ENCODE data around the gene ARMC12. TPM values are rescaled to one million over a fixed set of nuclear protein-coding genes. Genes with fewer than 3 reads are reported as not detected.
"Not testable (repeated sequence)": the region's sequence is repeated elsewhere in the genome, so short reads cannot be mapped to it uniquely, and the experiment has no call there.

Gene ARMC12, protein sequence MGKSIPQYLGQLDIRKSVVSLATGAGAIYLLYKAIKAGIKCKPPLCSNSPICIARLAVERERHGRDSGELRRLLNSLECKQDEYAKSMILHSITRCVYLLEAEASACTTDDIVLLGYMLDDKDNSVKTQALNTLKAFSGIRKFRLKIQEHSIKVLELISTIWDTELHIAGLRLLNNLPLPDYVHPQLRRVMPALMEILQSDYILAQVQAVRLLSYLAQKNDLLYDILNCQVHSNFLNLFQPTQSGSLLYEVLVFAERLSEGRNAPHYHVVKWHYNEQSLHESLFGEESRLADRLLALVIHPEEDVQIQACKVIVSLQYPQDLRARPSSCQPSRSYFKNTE
- 0.60 and 1.6 TPM in 2 replicates for total RNA-seq (2014; rRNA removed; shearing (Covaris generic); ENCODE audit: low replicate concordance)

- Histone ChIP-seq H3K4me2 (ENCODE audit: low read depth, low read length, poor library complexity, severe bottlenecking) (peak within 1 kb of the TSS; percentile 58), H3K4me3 (ENCODE audit: low read length) (peak within 1 kb of the TSS; percentile 42; the same call in 1 of the 2 replicates), H3K9me3 (ENCODE audit: low read length) (no peaks in the 10 kb centered on the region), H3K27ac (ENCODE audit: low read length) (no peak within 1 kb of the TSS), H3K4me1 (ENCODE audit: low read length) (peaks cover 27% of the 10 kb centered on the region), H3K79me2 (ENCODE audit: low read length) (no peaks in the 10 kb centered on the region), H3K9me2 (replicated peaks; ENCODE audit: insufficient read depth, low read length) (no peaks in the 10 kb centered on the region), H3K27me3 (ENCODE audit: low read length) (no peaks in the 10 kb centered on the region), H3K9ac (ENCODE audit: low read length) (peak within 1 kb of the TSS; percentile 43), H4K20me1 (ENCODE audit: insufficient read depth, low read depth, low read length) (no peaks in the 10 kb centered on the region), H3K36me3 (ENCODE audit: insufficient read depth, low read length) (no peaks in the 10 kb centered on the region), H2AFZ (ENCODE audit: low read length) (peak within 1 kb of the TSS; percentile 73; the same call in 1 of the 2 replicates)
- DNase-seq, result peak; percentile 46
Measured at GRCh38 chr6:35736982-35737412, at the start of gene ARMC12. Gene ARMC12 (plus strand): TSS chr6:35737032. CDS start chr6:35737109, 77 bp downstream.

- no peak overlapping the region; the same call in 1 of the 2 replicates for H2AFZ ChIP-seq (ENCODE audit: low read length)
- peak; percentile 88 for DNase-seq
- peak overlapping the region; percentile 93 for H3K4me2 ChIP-seq (ENCODE audit: low read depth, low read length, poor library complexity, severe bottlenecking)
- peak overlapping the region; percentile 76 for H3K4me3 ChIP-seq (ENCODE audit: low read length)
- peaks cover 11% of the 10 kb centered on the region; the same call in 1 of the 2 replicates for H3K36me3 ChIP-seq (ENCODE audit: insufficient read depth, low read length)
- H3K4me1 ChIP-seq (ENCODE audit: low read length), result peaks cover 18% of the 10 kb centered on the region
- no peaks in the 10 kb centered on the region for H3K9me2 ChIP-seq (replicated peaks; ENCODE audit: insufficient read depth, low read length)
- H4K20me1 ChIP-seq (ENCODE audit: insufficient read depth, low read depth, low read length), result no peaks in the 10 kb centered on the region
- peak overlapping the region; percentile 82 for H3K9ac ChIP-seq (ENCODE audit: low read length)
- peak overlapping the region; percentile 66 for H3K27ac ChIP-seq (ENCODE audit: low read length)
- H3K79me2 ChIP-seq (ENCODE audit: low read length), result peaks cover 52% of the 10 kb centered on the region
- H3K27me3 ChIP-seq (ENCODE audit: low read length), result no peaks in the 10 kb centered on the region
- no peaks in the 10 kb centered on the region for H3K9me3 ChIP-seq (ENCODE audit: low read length)
Measured at GRCh38 chr6:35687658-35688604, 48.9 kb upstream of the ARMC12 start.

- Histone ChIP-seq H3K4me3 (ENCODE audit: low read length) (peak within 1 kb of the TSS; percentile 76), H3K27ac (ENCODE audit: low read length) (peak within 1 kb of the TSS; percentile 66), H3K9me3 (ENCODE audit: low read length) (no peaks in the 10 kb centered on the region), H3K4me2 (ENCODE audit: low read depth, low read length, poor library complexity, severe bottlenecking) (peak within 1 kb of the TSS; percentile 93), H3K9me2 (replicated peaks; ENCODE audit: insufficient read depth, low read length) (no peaks in the 10 kb centered on the region), H3K79me2 (ENCODE audit: low read length) (peaks cover 44% of the 10 kb centered on the region), H4K20me1 (ENCODE audit: insufficient read depth, low read depth, low read length) (no peaks in the 10 kb centered on the region), H3K4me1 (ENCODE audit: low read length) (peaks cover 18% of the 10 kb centered on the region), H2AFZ (ENCODE audit: low read length) (peak within 1 kb of the TSS; percentile 67; the same call in 1 of the 2 replicates), H3K36me3 (ENCODE audit: insufficient read depth, low read length) (peaks cover 11% of the 10 kb centered on the region; the same call in 1 of the 2 replicates), H3K27me3 (ENCODE audit: low read length) (no peaks in the 10 kb centered on the region), H3K9ac (ENCODE audit: low read length) (peak within 1 kb of the TSS; percentile 82)
- DNase-seq, result peak; percentile 96
Measured at GRCh38 chr6:35688605-35689322, 48.1 kb upstream of the ARMC12 start, which contains the start of gene FKBP5. Gene FKBP5 (minus strand): TSS chr6:35688915. CDS start chr6:35642824, 46,091 bp downstream.

GRCh38 chr6:35690006-35690405 is 46.8 kb upstream of the ARMC12 start:
- Histone ChIP-seq H3K79me2 (ENCODE audit: low read length) (peaks cover 32% of the 10 kb centered on the region), H3K4me1 (ENCODE audit: low read length) (peaks cover 18% of the 10 kb centered on the region)
- H3K27ac ChIP-seq (ENCODE audit: low read length); H4K20me1 ChIP-seq (ENCODE audit: insufficient read depth, low read depth, low read length); H3K27me3 ChIP-seq (ENCODE audit: low read length); H3K4me3 ChIP-seq (ENCODE audit: low read length); H3K9ac ChIP-seq (ENCODE audit: low read length); H3K36me3 ChIP-seq (ENCODE audit: insufficient read depth, low read length); H3K4me2 ChIP-seq (ENCODE audit: low read depth, low read length, poor library complexity, severe bottlenecking); H3K9me2 ChIP-seq (replicated peaks; ENCODE audit: insufficient read depth, low read length); H2AFZ ChIP-seq (ENCODE audit: low read length); H3K9me3 ChIP-seq (ENCODE audit: low read length); DNase-seq: not testable (repeated sequence)

DNA sequence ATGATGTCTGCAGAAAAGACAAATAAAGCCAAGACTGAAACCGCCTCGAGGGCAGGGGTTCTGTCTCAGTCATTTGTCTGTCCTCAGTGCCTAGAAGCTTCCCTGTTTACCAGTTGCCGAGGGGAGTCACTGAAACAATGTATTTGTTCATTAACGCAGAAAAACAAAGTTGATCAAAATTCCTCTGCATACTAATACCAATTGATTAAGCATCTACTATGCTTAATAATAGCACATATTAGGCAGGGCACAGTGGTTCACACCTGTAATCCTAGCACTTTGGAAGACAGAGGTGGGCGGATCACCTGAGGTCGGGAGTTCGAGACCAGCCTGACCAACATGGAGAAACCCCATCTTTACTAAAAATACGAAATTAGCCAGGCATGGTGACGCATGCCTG is 46.3 kb upstream of the ARMC12 start:
- Histone ChIP-seq H2AFZ (ENCODE audit: low read length) (no peak overlapping the region), H3K36me3 (ENCODE audit: insufficient read depth, low read length) (no peaks in the 10 kb centered on the region), H3K4me1 (ENCODE audit: low read length) (peaks cover 18% of the 10 kb centered on the region), H3K27ac (ENCODE audit: low read length) (no peak overlapping the region), H3K4me2 (ENCODE audit: low read depth, low read length, poor library complexity, severe bottlenecking) (no peak overlapping the region), H3K9ac (ENCODE audit: low read length) (no peak overlapping the region), H3K27me3 (ENCODE audit: low read length) (no peaks in the 10 kb centered on the region), H3K4me3 (ENCODE audit: low read length) (no peak overlapping the region), H3K9me3 (ENCODE audit: low read length) (no peaks in the 10 kb centered on the region), H3K79me2 (ENCODE audit: low read length) (peaks cover 27% of the 10 kb centered on the region), H4K20me1 (ENCODE audit: insufficient read depth, low read depth, low read length) (no peaks in the 10 kb centered on the region), H3K9me2 (replicated peaks; ENCODE audit: insufficient read depth, low read length) (no peaks in the 10 kb centered on the region)
- no peak for DNase-seq

GRCh38 chr6:35691027-35691824 is 45.6 kb upstream of the ARMC12 start:
- Histone ChIP-seq H3K9me2 (replicated peaks; ENCODE audit: insufficient read depth, low read length) (no peaks in the 10 kb centered on the region), H3K4me1 (ENCODE audit: low read length) (peaks cover 14% of the 10 kb centered on the region), H3K4me2 (ENCODE audit: low read depth, low read length, poor library complexity, severe bottlenecking) (no peak overlapping the region), H3K9me3 (ENCODE audit: low read length) (no peaks in the 10 kb centered on the region), H3K36me3 (ENCODE audit: insufficient read depth, low read length) (no peaks in the 10 kb centered on the region), H3K79me2 (ENCODE audit: low read length) (peaks cover 20% of the 10 kb centered on the region), H3K27me3 (ENCODE audit: low read length) (no peaks in the 10 kb centered on the region), H2AFZ (ENCODE audit: low read length) (no peak overlapping the region), H3K9ac (ENCODE audit: low read length) (no peak overlapping the region), H3K4me3 (ENCODE audit: low read length) (no peak overlapping the region), H3K27ac (ENCODE audit: low read length) (no peak overlapping the region), H4K20me1 (ENCODE audit: insufficient read depth, low read depth, low read length) (no peaks in the 10 kb centered on the region)
- no peak for DNase-seq

- no peaks in the 10 kb centered on the region for H4K20me1 ChIP-seq (ENCODE audit: insufficient read depth, low read depth, low read length)
- H3K79me2 ChIP-seq (ENCODE audit: low read length), result no peaks in the 10 kb centered on the region
- H3K27ac ChIP-seq (ENCODE audit: low read length), result no peak overlapping the region
- no peak for DNase-seq
- peaks cover 10% of the 10 kb centered on the region for H3K4me1 ChIP-seq (ENCODE audit: low read length)
- H3K27me3 ChIP-seq (ENCODE audit: low read length), result no peaks in the 10 kb centered on the region
- no peaks in the 10 kb centered on the region for H3K9me2 ChIP-seq (replicated peaks; ENCODE audit: insufficient read depth, low read length)
- H3K36me3 ChIP-seq (ENCODE audit: insufficient read depth, low read length), result no peaks in the 10 kb centered on the region
- H3K9ac ChIP-seq (ENCODE audit: low read length), result no peak overlapping the region
- no peaks in the 10 kb centered on the region for H3K9me3 ChIP-seq (ENCODE audit: low read length)
- H3K4me2 ChIP-seq (ENCODE audit: low read depth, low read length, poor library complexity, severe bottlenecking), result no peak overlapping the region
- H2AFZ ChIP-seq (ENCODE audit: low read length), result no peak overlapping the region
- H3K4me3 ChIP-seq (ENCODE audit: low read length), result no peak overlapping the region
Measured at GRCh38 chr6:35694462-35694861, 42.4 kb upstream of the ARMC12 start.
